Lung (tissue), 12 donors: ENCODE results near the gene FAM53A. TPM values are rescaled to one million over a fixed set of nuclear protein-coding genes. Genes with fewer than 3 reads are reported as not detected.

Experiments used
- ATAC-seq: fragments of 200-7000 bp; cut with Tn5 transposase; one replicate; pipeline ENCODE4 v1.9.1; 2020; ENCODE audit warnings: moderate number of reproducible peaks; ENCODE audit not compliant: insufficient read depth, low FRiP score
- DNase-seq, 3 donors: peaks; one replicate each; pipeline ENCODE4 v3.0.0-alpha.2; 2013 to 2017
- H3K27ac ChIP-seq, 2 donors: one replicate each; pipeline ENCODE4 v1.5.1; 2013; ENCODE audit warnings: mild to moderate bottlenecking in 2 of 2, moderate library complexity in 2 of 2, control low read depth in 1 of 2, inconsistent platforms in 1 of 2, low read depth in 1 of 2, low read length in 1 of 2
- H3K27me3 ChIP-seq, 3 donors: one replicate each; pipeline ENCODE4 v1.5.1; 2013; ENCODE audit warnings: low read length in 2 of 3; ENCODE audit not compliant: control insufficient read depth in 3 of 3, insufficient read depth in 3 of 3
- H3K36me3 ChIP-seq, 4 donors: one replicate each; pipeline ENCODE4 v1.5.1; 2013; ENCODE audit warnings: low read length in 4 of 4, mild to moderate bottlenecking in 1 of 4, moderate library complexity in 1 of 4; ENCODE audit not compliant: control insufficient read depth in 4 of 4, insufficient read depth in 4 of 4
- H3K4me1 ChIP-seq, 5 donors: one replicate each; pipeline ENCODE4 v1.5.1; 2013; ENCODE audit warnings: low read length in 5 of 5, mild to moderate bottlenecking in 2 of 5, moderate library complexity in 1 of 5; ENCODE audit not compliant: control insufficient read depth in 5 of 5, insufficient read depth in 5 of 5
- H3K4me3 ChIP-seq: one replicate; pipeline ENCODE4 v1.5.1; 2013; ENCODE audit warnings: mild to moderate bottlenecking, control low read depth, moderate library complexity
- H3K9ac ChIP-seq, 2 donors: one replicate each; pipeline ENCODE4 v1.5.1; 2013; ENCODE audit warnings: low read length in 2 of 2, control low read depth in 1 of 2; ENCODE audit not compliant: insufficient read depth in 1 of 2
- H3K9me3 ChIP-seq, 4 donors: one replicate each; pipeline ENCODE4 v1.5.1; 2013; ENCODE audit warnings: low read length in 3 of 4, mild to moderate bottlenecking in 1 of 4, moderate library complexity in 1 of 4; ENCODE audit not compliant: control insufficient read depth in 4 of 4, insufficient read depth in 3 of 4
- WGBS, 2 donors: extraction: QIAGEN DNeasy Blood & Tissue Kit; methylation state at CpG; one replicate each; pipeline ENCODE4 v1.1.7; 2013; 5-methylcytosine and 5-hydroxymethylcytosine counted together
- polyA plus RNA-seq, 2 donors: library from polyadenylated mRNA; stranded (reverse); fragments of 200-250 nt; gene quantifications; one replicate each; pipeline ENCODE4 v1.2.1, GENCODE V29; 2013
- total RNA-seq, 2 donors: library from RNA; depleted of rRNA in 1 of 2; stranded (reverse); fragments of >200 nt in 1 of 2; gene quantifications; one replicate each; pipeline ENCODE4 v1.2.1, GENCODE V29; 2014 to 2021
- TF ChIP-seq, protein P1 (sequence below): IDR thresholded peaks from 2 replicates; pipeline ENCODE4 v1.5.1; 2012; ENCODE audit warnings: mild to moderate bottlenecking; ENCODE audit errors: control extremely low read depth, extremely low read depth
- donor health status: control.
- donor health status: control.
- donor health status: Bipolar disorder and iron deficiency.
- donor health status: healthy.
- donor health status: DM: yes; HTN: yes; CAD: no.

The FAM53A gene
- total and polyA plus RNA-seq, 4 donors, result 1.4 to 2.8 (median 2.2) TPM

DNA sequence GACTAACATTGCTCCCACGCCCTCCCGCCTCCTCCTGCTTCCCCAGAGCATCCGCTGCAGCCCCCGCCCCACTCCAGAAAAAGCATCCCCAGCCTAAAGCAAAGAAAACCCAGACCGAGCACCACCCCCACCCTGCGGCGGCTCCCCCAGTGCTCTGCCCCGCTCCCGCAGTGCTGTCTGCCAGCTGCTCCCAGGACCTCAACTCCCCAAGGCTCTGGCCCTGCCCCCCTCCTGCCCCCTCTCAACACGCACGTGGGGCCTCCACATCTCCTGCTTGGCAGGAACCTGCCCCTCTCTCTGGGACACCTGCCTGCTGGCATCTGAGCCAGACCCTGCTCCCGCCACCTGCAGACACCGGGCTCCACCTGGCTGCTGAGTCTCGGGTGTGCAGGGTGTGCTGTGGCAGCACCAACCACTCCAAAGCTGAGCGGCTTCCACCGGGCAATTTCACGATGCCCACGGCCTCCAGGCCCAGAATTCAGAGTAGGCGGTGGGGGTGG lies 79.4 kb downstream of the FAM53A start:
- Histone ChIP-seq H3K36me3 (no peaks in the 10 kb centered on the region), H3K4me1 (no peaks in the 10 kb centered on the region), H3K9ac (no peak overlapping the region), H3K27ac (no peak overlapping the region), H3K27me3 (peaks cover 2 to 4% (median 2%) of the 10 kb centered on the region in 3 donors), H3K9me3 (peaks cover 0 to 2% (median 0%) of the 10 kb centered on the region in 4 donors), H3K4me3 (no peak overlapping the region)
- TF ChIP-seq, protein P1, sequence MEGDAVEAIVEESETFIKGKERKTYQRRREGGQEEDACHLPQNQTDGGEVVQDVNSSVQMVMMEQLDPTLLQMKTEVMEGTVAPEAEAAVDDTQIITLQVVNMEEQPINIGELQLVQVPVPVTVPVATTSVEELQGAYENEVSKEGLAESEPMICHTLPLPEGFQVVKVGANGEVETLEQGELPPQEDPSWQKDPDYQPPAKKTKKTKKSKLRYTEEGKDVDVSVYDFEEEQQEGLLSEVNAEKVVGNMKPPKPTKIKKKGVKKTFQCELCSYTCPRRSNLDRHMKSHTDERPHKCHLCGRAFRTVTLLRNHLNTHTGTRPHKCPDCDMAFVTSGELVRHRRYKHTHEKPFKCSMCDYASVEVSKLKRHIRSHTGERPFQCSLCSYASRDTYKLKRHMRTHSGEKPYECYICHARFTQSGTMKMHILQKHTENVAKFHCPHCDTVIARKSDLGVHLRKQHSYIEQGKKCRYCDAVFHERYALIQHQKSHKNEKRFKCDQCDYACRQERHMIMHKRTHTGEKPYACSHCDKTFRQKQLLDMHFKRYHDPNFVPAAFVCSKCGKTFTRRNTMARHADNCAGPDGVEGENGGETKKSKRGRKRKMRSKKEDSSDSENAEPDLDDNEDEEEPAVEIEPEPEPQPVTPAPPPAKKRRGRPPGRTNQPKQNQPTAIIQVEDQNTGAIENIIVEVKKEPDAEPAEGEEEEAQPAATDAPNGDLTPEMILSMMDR, result no peak
- peak in 1 of 3 donors; percentile 18 for DNase-seq
- ATAC-seq, result no peak
- WGBS, 2 donors, result 31 to 58% methylated on average over 19 of the region's 19 CpGs

- H3K9me3 ChIP-seq, result peaks cover 0 to 2% (median 0%) of the 10 kb centered on the region in 4 donors
- H3K27ac ChIP-seq, result no peak overlapping the region
- ATAC-seq (no peak), DNase-seq (no peak)
- no peak overlapping the region for H3K9ac ChIP-seq
- H3K4me3 ChIP-seq, result no peak overlapping the region
- WGBS, 2 donors, result 52 to 68% methylated on average over 22 to 23 of the region's 23 CpGs
- no peaks in the 10 kb centered on the region for H3K36me3 ChIP-seq
- H3K4me1 ChIP-seq, result no peaks in the 10 kb centered on the region
- TF ChIP-seq, protein P1, result no peak
- H3K27me3 ChIP-seq, result peaks cover 2 to 4% (median 2%) of the 10 kb centered on the region in 3 donors
These were observed 79.9 kb downstream of the FAM53A start for GRCh38 chr4:1604181-1604705.

DNA sequence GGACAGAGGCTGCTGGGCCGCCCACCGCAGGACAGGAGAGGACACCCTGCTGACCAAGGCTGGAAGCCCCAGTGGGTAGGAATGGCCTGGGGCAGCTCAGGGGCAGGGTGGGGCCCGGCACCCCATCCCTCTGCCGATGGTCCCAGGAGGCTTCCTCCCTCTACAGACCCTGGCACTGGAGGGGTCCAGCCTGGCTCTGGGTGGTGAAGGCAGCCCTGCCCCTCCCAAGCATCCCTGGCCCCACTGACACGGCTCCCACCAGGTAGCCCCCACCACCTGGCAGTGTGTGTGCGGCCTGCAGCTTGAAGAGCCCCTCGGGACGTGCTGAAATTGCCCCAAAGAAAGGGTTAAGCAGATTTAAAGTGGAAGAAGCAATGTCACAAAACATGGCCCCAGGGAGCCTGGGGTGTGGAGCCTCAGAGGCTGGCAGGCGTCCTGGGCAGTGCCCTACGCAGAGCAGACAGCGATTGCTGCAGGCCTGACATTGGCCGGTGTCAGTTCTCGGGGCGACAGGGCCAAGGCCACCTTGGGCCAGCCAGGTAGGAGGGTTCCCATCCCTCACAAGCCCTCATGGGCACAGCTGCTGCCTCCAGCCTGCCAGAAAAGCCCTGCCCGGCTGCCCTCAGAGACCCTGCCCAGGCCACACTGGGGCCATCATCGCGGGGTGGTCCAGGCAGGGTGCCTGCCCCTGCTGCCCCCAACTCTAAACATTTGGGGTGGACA lies 80.5 kb downstream of the FAM53A start:
- Histone ChIP-seq H3K27me3 (peaks cover 2 to 4% (median 2%) of the 10 kb centered on the region in 3 donors), H3K36me3 (no peaks in the 10 kb centered on the region), H3K9ac (no peak overlapping the region), H3K4me3 (no peak overlapping the region), H3K27ac (no peak overlapping the region), H3K9me3 (peaks cover 0 to 2% (median 0%) of the 10 kb centered on the region in 4 donors), H3K4me1 (no peaks in the 10 kb centered on the region)
- DNase-seq, result no peak
- TF ChIP-seq, protein P1, result no peak
- WGBS, 2 donors, result 81 to 86% methylated on average over 16 to 17 of the region's 17 CpGs
- no peak for ATAC-seq
